Measurements from ENCODE around the gene GUCY1A2.

The GUCY1A2 gene

GRCh38 chr11:106724293-106724892 is 293.9 kb downstream of the GUCY1A2 start:
- no peak for DNase-seq

GRCh38 chr11:106723071-106723470 is 295.2 kb downstream of the GUCY1A2 start:
- DNase-seq, result no peak

GRCh38 chr11:106717222-106717621 is 301.1 kb downstream of the GUCY1A2 start:
- no peak for DNase-seq

DNA sequence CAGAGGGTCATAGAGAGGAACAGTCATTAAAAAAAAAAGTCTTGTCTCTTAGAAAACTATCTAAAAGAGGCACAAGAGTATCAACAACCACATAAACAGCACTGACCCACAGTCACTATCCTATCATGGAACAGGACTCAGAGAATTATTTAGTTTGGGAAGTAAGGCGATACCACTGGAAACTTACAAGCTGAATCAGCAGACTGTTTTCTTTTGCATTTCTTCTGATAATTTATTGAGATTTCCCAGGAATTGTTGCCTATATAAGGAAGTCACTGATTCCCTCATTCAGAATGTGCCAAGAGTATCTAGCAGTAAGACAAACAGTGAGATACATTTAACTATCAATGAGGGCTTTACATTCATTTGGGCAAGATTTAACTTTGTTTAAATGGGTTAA is 304.1 kb downstream of the GUCY1A2 start:
- no peak for DNase-seq

DNA sequence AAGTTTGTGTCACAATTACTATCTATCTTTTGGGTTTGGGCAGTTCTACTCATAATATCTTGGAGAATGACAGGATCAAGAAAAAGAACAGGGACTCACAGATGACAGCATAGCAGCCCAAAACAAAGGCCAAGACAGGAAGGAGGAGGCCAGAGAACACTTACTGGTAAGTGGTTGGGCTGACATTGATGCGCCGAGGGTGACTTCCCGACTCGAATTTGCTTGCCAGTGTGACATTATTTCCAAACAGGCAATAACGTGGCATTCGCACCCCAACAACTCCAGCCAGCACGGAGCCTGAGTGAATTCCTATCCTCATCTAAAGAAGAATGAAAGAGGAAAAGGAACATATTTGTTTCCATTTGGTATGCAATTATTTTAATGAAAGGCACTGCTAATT is 309.9 kb downstream of the GUCY1A2 start:
- DNase-seq, result no peak

DNA sequence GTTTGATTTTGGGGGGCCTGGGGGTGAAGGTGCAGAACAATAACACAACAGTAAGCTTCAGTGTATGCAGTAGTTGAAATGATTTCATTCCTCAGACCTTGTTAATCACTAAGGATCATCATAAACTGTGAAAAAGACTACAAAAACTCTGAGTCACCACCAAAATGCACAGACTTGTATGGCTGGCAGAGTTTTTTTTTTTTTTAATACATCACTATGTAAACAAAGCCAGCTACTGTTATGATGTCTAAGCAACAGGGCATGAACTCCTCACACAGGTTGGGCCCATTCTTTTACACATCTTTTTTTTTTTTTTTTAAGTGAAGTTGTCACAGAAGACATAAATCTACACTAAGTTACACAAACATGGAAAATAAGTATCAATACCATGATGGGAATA is 311.9 kb downstream of the GUCY1A2 start:
- DNase-seq, result no peak

DNA sequence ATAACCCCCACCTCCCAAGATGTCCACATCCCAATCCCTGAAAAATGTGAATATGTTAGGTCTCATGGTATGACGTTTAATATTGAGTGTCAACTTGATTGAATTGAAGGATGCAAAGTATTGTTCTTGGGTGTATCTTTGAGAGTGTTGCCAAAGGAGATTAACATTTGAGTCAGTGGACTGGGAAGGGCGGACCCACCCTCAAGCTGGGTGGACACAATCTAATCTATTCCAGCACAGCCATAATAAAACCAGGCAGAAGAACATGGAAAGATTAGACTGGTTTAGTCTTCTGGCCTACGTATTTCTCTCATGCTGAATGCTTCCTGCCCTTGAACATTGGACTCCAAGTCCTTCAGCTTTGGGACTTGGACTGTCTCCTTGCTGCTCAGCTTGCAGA is 315.5 kb downstream of the GUCY1A2 start:
- DNase-seq, result no peak

DNA sequence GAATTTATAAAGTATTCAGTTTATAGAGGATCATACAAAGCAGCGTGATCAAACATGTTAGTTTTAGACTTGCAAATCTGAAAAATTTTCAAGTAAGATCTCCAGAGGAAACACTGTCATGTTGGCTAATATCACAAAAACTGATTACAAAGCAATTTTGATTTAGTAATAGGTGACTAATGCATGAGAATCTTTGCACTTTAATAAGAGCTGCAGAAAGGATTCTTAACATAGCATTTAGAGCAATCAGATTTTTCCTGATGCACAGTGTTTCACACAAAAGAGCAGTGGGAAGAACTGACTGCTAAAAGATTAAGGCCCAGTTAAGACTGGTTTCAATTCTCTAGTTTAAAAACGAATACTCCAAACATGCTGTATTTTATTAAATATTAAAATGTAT is 321.2 kb downstream of the GUCY1A2 start:
- DNase-seq, result no peak

- no peak for DNase-seq
Observed at GRCh38 chr11:106695506-106695905, 322.8 kb downstream of the GUCY1A2 start.

- no peak for DNase-seq
Observed at GRCh38 chr11:106694501-106694900, 323.8 kb downstream of the GUCY1A2 start.

- DNase-seq, result no peak
Observed at GRCh38 chr11:106691807-106692365, 326.4 kb downstream of the GUCY1A2 start.

GRCh38 chr11:106690923-106691322 is 327.4 kb downstream of the GUCY1A2 start:
- DNase-seq, result no peak

GRCh38 chr11:106684944-106685343 is 333.3 kb downstream of the GUCY1A2 start:
- DNase-seq, result no peak

- no peak for DNase-seq
Observed at GRCh38 chr11:106683435-106683834, 334.8 kb downstream of the GUCY1A2 start.

GRCh38 chr11:106681435-106681834 is 336.8 kb downstream of the GUCY1A2 start:
- DNase-seq, result no peak

DNA sequence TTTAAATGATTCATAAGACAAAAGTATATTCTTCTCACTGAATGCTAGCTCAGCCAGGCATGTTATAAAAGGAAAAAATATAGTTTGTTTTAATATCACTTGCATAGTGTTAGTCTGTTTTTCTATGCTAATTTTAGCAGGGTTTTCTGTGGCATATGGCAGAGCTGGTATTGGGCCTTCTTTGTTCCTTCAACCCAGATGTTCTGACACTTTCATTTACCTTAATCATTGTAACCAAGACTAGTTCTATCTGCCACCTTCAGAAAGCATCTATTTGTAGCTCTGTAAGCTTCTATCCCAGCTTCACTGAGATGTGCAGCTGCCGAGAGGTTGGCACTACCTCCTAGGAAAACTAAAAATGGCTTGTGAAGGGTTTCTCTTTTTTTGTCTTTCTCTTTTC is 338.7 kb downstream of the GUCY1A2 start:
- no peak for DNase-seq

DNA sequence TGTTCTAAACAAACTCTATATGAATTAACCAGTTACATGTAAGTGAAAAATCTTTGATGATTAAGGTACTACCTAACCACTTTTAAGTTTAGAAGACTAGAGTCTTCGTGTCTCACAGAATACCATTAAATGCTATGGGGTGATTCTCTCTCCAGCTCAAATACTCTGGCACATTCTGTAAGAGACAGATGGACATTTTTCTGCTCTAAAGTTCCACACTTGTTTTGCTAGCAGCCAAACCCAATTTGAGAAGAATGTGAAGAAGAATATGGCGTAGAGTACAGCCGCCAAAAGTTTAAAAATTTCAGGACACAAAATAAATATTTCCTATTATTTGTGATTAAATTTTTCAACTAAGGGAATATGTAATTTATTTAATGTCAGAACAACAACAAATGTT is 339.1 kb downstream of the GUCY1A2 start:
- no peak for DNase-seq

DNA sequence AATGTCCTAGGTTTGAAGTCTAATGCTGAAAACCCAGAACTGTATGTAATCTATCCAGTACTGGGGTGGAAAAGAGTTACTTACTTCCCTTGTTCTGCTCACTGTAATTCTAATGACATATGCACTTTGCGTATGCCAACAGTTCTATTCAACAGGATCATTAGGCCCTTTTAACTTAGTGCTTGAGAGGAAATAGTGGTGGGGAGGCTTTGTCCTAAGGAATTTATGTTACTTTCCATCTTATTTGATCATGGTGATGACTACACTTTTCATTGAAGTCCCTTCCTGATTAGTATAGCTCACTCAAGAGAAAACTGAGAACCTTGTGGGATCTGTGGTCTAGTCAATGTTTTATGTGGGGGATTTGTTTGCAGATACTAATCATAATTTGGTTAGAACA is 348.2 kb downstream of the GUCY1A2 start:
- no peak for DNase-seq

- DNase-seq, result no peak
Observed at GRCh38 chr11:106668147-106668546, 350.1 kb downstream of the GUCY1A2 start.

- no peak for DNase-seq
Observed at GRCh38 chr11:106656646-106657045, 361.6 kb downstream of the GUCY1A2 start.

- no peak for DNase-seq
Observed at GRCh38 chr11:106644824-106645223, 373.5 kb downstream of the GUCY1A2 start.

- DNase-seq, result no peak
Observed at GRCh38 chr11:106642331-106642730, 375.9 kb downstream of the GUCY1A2 start.

GRCh38 chr11:106632283-106632682 is 386.0 kb downstream of the GUCY1A2 start:
- DNase-seq, result no peak

- no peak for DNase-seq
Observed at GRCh38 chr11:106627694-106628093, 390.6 kb downstream of the GUCY1A2 start.

DNA sequence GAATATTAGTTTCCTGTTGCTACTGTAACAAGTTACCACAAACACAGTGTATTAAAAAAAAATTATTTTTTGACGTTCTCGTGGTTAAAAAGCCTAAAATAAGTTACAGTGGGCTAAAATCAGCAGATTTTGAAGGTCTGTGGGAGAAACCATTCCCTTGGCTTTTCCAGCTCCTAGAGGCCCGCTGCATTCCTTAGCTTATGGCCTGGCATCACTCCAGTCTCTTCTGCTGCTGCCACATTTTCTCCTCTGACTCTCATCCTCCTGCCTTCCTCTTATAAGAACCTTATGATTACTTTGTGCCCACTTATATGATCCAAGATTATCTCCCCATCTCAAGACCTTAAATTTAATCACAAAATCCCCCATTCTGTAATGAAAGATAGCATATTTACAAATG is 392.7 kb downstream of the GUCY1A2 start:
- no peak for DNase-seq
